ENCODE data around the gene SBNO2.

GRCh38 chr19:1214299-1214861, 40.3 kb upstream of the SBNO2 start:
- TF ChIP-seq EZH2 (optimal IDR thresholded peaks at IDR 0.05; ENCODE audit: low read depth, low read length) (no peak), CTCF (IDR thresholded peaks at IDR 0.05; ENCODE audit: low read length) (no peak)
